Activated CD8-positive, alpha-beta memory T cell treated with anti-CD3 and anti-CD28 coated beads, Interleukin-2, amount 50 U/mL, for 1 hour (primary cell): ENCODE data around the gene TNFRSF11A.

Experiments
- DNase-seq: peaks from one replicate; pipeline ENCODE4 v3.0.0-alpha.2; 2020; ENCODE audit errors: extremely low read depth

TNFRSF11A gene

DNA sequence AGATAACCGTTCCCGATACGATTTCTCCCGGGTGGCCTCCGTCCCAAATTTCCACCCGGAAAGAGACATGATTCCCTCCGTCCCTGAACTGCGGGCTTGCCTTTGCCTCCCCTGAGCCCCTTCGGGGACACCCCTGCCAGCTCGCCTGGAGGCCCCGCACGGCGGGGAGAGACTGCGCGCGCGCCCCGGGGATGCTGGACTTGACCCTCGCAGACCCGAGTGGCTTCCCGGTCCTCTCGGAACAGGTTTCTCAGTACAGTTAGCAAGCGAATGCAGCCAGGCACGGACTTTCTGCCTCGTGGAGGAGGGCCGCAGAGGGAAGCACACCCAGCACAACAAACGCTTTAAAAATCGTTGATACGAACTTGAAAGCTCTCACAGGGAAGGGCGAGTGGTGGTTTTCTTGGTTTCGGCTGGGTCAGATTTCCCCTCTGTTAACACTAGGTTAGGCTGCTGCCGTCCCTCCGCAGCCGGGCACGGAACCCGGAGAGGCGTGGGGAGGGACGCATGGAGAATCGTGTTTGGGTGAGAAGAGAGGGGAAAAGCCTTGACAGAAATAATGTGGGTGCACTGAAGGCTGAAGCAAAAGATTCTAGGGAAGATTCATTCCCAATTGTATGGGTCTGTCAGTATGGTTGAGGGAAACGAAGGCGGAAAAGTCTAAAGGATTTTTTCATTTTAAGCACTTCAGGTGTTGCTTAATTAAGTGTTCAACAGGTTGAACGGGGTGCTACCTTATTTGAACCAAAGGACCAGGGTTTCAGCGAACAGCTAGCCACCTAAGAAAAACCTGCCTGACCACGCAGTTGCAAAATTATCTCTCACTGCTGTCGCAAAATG lies 916 bp downstream of the TNFRSF11A start:
- no peak for DNase-seq

DNA sequence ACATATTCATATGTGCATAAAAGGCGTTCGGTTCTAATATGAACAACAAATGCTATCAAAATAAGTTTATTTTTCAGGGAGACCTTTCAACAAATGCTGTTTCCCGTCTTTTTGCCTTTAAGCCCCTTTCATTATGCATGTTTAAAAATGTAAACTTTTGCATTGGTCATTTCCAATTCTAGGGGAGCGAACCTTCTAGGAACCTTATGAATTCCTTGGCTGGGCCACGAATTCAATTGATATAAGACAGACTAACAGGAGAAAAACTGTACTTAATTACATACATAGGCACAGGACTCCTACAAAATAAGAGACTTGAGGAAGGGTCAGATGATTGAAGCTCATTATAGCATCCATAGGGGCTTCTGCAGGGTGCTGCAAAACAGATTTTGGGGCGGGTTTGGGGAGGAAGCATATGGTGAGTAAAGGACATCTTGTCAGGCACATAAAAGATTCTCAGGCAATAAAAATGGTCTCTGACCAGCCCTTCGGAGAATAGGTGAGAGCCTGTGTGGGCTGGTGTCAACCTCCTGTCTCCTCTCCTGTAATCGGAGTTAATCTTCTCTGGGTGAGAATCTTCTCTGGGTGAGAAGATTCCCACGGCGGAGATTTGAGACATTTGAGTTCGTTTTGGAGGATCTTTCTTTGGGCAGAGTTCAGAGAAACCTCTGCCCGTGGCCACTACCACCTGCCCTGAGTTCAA lies 1.7 kb downstream of the TNFRSF11A start:
- DNase-seq = no peak

DNA sequence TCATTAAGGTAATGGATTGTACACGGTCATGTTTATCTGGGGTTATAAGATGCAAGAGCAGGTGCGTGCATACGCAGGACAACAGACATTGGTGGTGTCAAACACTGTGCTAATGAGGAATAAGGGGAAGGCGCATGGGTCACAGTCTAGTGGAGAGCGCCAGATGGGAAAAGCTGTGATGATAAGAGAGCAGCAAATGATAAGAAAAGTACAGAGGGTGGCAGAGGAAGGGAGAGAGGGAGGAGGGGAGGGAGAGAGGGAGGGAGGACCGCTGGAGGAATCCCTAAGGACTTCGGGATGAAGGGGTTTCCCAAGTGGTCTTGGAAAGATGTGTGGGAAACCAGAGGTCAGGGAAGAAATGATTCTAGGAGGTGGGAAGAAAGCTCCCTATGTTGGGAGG lies 2.9 kb downstream of the TNFRSF11A start:
- DNase-seq = no peak

DNA sequence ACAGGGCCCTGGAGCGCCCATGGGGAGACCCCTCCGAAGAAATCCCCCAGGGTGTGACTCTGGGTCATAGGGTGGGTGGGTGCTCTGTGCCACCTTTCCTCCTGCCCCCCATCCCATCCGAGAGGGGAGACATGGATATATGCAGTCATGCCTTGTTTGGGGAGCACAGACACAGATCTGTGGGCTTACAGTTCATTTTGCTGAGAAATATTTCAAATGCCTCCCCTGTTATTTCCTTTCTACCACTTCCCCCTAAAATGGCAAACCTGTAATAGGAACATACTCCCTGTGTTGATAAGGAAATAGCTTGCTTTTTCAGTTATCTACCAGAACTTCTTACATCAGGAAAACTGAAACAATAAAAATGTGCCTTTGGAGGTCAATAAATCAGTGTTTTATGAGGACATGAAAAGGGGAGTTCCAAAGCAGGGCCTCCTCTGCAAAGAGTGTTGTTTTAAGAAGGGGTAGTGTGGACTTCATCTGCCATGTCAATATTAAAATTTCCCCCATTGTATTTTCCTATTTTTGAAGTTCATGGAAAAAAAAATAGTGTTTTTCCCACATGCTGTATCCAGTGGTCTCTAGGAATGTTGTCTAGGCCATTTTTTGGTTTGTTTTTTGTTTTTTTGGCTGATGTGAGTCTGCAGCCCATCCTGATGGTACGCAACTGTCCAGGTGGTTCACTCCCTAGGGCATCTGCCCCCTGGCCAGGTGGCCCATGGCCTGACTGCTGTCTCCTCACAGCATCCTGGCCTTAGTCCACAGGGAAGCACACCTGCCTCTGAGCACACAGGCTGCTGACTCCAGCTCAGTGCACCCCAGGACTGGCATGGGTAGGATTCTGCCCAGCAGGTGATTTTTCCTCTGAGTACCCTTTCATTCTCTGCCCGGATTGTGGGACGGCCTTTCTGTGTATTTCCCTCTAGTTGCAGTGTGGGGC lies 3.7 kb downstream of the TNFRSF11A start:
- DNase-seq = no peak

DNA sequence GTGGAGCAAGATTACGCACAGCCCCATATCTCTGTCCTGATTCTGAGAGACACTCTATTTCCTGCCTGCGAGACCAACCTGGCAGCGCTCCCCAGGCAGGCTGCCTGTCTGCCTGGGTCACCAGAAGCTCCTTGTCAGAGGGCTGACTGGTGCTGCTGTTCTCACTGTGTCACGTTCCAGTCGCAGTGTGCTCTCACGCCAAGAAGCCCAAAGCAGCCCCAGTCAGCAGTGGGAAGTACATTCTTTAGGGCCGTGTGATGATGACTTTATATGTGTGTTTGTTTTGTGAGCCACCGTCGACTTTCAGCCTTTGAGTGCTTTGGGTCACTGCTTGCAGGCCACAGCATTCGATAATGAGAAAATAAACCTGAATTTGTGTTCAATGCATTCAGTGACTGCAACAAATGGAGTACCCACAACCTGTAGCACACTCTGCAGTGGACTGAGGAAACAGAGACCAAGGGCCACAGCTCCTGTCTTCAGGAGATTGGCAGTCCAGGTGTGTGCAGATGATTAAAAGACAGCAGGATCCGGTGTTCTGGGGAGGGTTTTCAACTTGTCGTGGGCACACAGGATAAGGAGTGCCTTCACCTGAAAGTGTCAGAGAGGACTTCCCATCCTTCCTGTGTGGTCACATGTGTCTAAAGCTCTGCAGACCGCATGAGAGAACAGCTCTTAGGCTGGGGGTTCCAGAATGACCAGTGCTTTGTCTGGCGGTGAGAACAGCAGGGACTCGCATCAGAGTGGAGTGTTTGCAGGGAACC lies 4.8 kb downstream of the TNFRSF11A start:
- DNase-seq = no peak

DNA sequence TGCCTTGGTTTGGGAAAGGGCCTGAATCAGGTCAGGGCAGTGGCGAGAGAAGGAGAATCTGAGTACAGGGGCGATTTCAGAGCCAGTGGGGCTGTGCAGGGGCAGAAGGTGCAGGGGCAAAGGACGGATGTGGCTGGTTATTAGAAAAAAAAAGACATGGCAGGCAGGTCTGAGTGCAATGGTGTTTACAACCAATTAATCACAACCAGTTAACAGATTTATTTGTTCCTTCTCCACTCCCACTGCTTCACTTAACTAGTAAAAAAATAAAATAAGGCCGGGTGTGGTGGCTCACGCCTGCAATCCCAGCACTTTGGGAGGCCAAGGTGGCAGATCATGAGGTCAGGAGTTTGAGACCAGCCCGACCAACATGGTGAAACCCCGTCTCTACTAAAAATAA lies 5.5 kb downstream of the TNFRSF11A start:
- no peak for DNase-seq

DNA sequence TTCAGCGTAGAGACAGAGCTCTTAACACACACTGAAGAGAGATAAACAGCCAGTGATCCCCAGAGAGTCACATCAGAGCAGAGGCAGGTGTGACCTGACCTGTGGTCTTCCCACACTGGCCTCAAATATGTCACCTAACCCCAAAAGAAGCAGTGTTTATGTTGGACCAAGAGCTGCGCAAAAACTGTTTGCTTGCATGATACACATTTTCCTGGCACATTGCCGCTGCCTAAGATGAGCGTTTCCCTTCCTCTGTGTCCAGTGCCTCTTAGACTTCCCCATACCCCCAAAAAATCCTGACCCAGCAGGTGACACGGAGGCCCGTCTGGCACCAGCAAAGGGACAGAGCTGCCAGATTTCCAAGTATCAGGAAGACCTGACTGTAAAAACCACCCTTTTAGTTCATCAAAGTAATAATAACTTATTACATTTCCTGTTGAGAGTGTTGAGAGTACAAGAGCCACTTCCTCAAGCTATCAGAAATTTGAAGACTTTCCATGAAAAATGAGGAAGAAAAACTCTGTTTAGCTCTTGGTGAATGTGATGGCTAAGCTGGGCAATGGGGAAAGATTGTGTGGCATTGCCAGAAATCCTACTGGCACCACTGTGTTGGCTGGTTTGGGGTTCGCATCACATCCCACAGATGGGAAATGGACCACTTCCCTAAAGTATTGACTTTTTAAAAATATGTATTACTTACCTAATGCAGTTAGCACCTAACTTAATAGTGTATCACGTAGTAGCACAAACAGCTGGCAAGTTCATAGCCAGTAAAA lies 6.7 kb downstream of the TNFRSF11A start:
- DNase-seq = no peak

DNA sequence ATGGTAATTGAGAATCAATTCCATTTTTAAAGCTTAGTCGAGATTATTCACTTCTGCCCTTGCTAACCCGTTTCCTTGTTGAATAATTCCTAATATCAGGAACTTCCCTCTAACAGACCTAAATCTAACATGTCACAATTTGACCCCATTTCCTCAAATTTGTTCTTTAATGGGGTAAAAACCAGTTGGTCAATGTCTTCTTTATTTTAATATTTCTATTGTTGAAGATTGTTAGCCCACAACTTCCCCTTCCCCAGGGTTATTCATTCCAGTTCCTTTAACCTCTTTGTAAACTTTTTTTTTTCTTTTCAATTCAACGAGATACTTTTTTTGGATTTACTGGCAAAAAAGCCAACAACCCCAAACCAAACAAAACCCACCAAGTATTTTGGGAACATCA lies 7.3 kb downstream of the TNFRSF11A start:
- no peak for DNase-seq

DNA sequence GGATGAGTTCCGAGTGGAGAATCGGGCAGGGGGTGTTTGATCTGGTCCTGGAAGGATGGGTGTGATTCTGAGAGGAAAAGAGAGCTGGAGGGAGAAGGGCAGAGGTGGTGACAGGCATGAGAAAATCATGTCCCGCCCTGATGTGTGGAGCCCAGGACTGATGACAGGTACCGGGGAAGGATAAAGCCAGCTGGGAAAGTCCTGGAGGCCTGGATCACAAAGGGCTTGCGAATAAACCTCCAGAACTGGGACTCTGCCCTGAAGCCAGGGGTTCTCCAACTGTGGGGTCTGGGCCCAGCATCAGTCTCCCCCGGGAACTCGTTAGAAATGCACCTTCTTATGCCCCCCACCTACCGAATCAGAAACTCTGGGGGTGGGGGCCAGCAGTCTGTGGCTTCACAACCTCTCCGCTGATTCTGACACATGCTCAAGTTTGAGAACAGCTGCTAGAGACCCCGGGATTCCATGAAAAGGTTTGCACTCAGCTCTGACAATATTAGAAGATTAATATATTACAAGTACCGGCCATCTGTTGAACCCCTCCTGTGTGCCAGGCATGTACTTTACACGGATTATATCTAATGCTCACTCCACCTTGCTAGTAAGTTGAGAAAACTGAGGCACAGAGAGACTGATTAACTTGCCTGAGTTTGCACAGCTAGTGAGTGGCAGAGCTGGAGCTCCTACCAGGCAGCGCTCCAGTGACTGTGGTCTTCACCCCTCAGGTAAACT lies 8.0 kb downstream of the TNFRSF11A start:
- DNase-seq = no peak

DNA sequence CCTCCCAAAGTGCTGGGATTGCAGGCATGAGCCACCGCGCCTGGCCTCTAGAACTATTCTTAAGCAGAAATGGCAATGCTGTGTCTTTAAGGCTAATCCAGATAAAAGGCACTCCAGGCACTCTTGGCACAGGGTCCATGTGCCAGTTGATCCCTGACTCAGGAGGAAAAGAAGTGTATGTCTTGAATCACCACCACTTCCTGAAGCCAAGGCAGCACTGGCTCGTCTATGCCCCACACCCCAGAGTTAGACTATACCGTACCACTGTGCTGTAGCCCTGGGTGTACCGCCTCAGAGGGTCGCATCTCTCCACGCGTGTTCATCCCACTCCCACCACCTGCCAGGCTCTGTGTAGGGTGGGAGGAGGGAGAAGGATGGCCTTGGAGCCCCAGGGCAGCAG lies 9.0 kb downstream of the TNFRSF11A start:
- DNase-seq = no peak

DNA sequence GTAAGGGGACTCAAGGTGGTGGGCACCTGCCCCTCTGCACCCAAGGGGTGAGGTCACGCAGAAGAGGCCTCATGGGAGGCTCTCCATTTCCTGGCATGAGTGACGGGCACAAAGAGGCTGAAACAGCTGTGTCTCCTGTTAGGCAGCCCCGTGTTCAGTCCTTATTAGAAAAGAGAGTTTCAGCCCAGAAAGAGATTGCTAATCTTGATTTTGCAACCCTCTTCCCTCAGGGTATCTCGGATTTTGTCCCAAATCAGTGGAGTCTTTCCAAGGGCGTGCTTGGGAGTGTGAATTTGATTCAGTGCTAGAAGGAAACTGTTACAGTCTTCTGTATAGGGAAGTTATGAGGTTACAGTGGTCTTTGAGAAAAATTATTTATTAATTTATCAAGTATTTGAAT lies 10.4 kb downstream of the TNFRSF11A start:
- no peak for DNase-seq

DNA sequence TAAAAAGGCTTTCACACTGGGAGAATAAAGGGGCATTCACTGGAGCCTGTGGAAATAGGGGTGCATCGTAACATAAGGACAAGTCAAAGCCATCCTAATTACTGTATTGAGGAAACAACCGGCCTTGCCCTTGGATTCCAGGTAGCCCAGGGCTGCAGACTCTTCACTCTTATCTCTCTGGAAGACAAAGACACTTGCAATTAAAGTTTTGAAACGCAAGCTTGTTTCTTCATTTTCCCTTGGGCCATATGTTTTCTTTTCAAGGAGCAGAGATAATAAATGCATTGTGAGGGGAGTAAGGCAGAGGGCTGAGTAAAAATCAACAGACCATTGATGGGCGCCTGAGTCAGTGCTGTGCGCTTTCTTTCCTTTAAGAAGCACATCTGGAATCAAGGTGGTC lies 11.5 kb downstream of the TNFRSF11A start:
- DNase-seq = no peak

DNA sequence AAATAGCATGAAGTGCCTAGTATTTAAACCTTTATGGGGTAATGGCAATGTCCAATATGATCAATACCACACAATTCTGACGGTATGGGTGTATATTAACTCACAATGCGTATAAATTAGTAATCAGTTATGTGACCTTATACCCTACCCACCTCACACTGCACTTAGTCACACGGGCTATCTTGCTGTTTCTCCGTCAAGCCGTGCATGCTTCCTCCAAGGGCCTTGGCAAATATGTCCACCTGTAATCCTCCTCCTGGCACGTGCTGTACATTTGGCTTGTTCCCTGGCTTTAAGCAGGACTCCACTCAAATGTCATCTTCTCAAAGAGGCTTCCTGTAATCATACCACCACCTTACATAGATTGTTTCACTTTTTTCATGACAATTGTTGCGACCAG lies 12.2 kb downstream of the TNFRSF11A start:
- no peak for DNase-seq

DNA sequence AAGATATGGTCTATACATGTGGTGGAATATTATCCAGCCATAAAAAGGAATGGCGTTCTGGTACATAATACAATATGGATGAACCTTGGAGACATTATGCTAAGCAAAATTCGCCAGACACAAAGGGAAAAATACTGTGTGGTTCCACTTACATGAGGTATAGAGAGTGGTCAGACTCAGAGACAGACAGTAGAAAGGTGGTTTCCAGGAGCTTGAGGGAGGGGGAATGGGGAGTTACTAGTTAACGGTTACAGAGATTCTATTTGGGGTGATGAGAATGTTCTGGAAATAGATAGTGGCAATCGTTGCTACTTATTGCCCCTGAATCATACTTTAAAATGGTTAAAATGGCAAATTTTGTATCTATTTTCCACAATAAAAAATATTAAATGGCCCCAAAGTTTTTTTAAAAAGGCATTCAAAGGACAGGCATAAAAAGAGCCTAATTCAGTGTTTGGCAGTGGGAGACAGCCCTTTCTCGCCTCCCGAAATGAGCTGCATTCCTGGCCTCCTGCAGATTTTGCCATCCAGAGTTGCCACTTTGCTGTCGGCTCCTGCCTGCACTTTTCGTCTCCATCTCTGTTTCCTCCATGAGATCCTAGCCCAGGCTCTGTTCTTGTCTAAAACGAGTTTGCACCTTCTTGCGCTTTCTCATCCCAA lies 13.5 kb downstream of the TNFRSF11A start:
- no peak for DNase-seq

DNA sequence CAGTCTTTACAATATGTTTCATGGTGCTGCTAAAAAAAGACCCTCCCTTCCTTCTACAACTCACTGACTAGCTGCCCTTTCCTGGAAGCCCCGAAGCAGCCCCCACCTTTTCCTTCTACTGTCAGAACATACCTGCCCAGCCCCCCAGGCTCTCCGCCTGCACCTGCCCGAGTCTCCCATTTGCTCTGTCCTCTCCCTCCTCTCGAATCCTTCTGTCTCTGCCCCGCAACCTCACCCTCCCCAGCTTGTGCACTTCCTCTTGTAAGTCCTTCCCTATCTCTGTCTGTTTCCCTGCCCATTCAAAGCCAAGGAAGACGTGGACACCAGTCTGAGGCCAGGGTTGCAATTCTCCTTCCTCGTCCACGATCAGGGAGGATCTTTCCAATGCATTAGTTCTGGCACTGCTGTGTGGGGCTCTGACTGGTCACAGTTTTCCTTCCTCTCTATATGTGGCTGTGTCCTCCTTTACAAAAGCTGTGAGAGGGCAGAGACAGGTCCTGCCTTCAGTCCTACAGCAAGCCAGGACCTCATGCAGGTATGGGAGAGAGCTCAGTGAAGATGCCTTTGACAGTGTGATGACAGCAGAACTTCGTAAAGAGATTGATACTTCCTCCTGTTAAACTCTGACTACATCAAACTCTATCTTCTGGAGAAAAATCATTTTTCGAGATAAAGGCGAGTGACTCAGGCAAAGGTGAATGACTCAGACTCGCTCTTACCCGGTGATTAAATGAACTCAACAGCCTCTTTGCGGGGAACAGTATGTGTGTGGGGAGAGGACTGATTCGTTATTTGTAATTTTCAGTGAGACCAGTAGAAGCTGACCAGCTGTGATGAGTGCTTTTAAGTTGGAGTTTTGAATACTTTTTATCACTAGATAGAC lies 14.2 kb downstream of the TNFRSF11A start:
- no peak for DNase-seq

DNA sequence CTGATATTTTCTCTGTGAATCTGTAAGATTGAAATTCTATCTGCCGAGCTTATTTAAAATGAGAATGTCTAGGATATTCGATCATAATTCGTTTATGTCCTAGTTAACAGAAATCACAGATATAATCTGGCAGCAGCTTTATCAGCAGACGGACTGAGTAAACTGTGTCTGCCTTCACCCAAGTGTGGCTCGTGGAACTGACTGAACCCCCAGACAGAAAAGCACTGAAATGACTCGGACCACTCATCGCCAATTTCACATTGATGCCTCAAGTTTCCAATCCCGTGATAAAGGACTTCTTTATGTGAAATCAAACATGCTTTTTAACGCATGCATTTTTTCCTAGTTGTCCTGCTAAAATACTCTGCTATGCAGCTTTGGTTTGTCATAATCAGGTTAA lies 15.9 kb downstream of the TNFRSF11A start:
- no peak for DNase-seq

DNA sequence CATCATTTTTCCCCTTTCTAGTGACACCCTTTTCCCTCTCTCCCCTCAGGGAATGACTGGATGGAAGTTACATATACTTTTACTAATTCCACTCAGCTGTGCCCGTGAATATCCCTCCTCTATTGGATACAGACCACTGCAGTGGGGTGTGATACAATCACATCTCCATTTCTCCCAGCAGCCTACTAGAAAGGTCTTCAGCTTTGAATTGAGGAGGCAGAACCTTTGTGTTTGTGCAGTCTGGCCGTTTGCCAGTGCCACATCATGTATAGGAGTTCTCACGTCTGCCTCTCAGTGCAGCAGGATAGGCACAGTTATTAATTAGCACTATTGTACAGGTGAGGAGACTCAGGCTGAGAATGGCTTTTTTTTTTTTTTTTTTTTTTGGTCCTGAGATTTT lies 16.4 kb downstream of the TNFRSF11A start:
- no peak for DNase-seq

DNA sequence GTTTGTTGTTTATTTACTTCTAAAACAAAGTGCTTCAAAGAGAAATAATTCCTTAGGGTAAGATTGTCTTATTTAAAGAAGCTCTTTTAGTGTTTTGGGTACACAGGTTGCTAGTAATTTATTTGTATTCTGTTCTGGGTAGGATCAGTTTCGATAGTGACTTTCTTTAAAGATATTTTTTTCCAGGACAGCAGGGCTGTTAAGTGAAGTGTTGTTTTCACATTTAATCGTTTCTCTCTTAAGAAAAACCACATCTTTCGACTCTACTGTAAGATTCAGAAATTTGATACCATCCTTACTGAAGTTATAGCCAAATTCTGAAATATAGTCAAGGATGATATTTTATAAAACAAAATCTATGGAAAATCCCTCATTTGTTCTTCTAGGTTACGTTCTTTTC lies 17.8 kb downstream of the TNFRSF11A start:
- no peak for DNase-seq

DNA sequence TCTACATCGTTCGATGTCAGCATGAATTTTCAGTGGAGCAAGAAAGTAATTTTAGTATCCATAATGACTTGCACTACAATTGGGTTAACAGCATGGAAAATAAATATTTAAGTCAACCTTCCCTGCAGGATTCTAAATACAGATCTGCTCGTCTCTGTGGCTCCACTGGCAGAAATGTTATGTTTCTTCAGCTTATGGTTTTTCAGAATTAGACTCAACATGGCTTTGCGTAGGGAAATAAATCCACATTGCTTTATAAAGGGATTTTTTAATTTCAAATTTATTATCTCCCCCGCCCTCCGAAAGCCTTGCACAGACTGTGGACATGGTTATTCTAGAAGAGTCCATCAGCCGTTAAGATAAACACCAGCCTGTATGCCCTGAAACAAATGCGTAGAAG lies 18.2 kb downstream of the TNFRSF11A start:
- DNase-seq = no peak
